ENCODE results near the gene GPR155.

The GPR155 gene

GRCh38 chr2:174486563-174487107, at the start of gene GPR155:
GPR155 (minus strand) TSS chr2:174487029; CDS start chr2:174481956, 5,073 bp downstream.
- no peak for FAIRE-seq

GRCh38 chr2:174535757-174536703, 49.2 kb upstream of the GPR155 start:
- no peak for DNase-seq (ENCODE audit: insufficient read length, low spot score)
- no peak for FAIRE-seq

More at GRCh38 chr2:174486563-174487107, at the start of gene GPR155:
- peak; percentile 42 for DNase-seq (ENCODE audit: insufficient read length, low spot score)

GRCh38 chr2:174535083-174535482, 48.3 kb upstream of the GPR155 start:
- FAIRE-seq (no peak), DNase-seq (ENCODE audit: insufficient read length, low spot score) (no peak)

GRCh38 chr2:174529916-174530315, 43.1 kb upstream of the GPR155 start:
- FAIRE-seq, result no peak
- no peak for DNase-seq (ENCODE audit: insufficient read length, low spot score)

GRCh38 chr2:174527959-174528358, 41.1 kb upstream of the GPR155 start:
- DNase-seq (ENCODE audit: insufficient read length, low spot score), result no peak
- FAIRE-seq, result no peak

- no peak for DNase-seq (ENCODE audit: insufficient read length, low spot score)
- no peak for FAIRE-seq
These were observed 40.4 kb upstream of the GPR155 start for GRCh38 chr2:174527101-174527721.

- FAIRE-seq (no peak), DNase-seq (ENCODE audit: insufficient read length, low spot score) (no peak)
These were observed 37.7 kb upstream of the GPR155 start for GRCh38 chr2:174524527-174524926.

- DNase-seq (ENCODE audit: insufficient read length, low spot score) (no peak), FAIRE-seq (no peak)
These were observed 35.7 kb upstream of the GPR155 start for GRCh38 chr2:174522553-174522952.

GRCh38 chr2:174518395-174518794, 31.6 kb upstream of the GPR155 start:
- FAIRE-seq, result no peak
- DNase-seq (ENCODE audit: insufficient read length, low spot score), result no peak

- FAIRE-seq (no peak), DNase-seq (ENCODE audit: insufficient read length, low spot score) (no peak)
These were observed 29.9 kb upstream of the GPR155 start for GRCh38 chr2:174516501-174517378.

- DNase-seq (ENCODE audit: insufficient read length, low spot score) (no peak), FAIRE-seq (no peak)
These were observed 25.5 kb upstream of the GPR155 start for GRCh38 chr2:174512345-174512744.

GRCh38 chr2:174511580-174512260, 24.9 kb upstream of the GPR155 start:
- DNase-seq (ENCODE audit: insufficient read length, low spot score), result no peak
- FAIRE-seq, result no peak

- DNase-seq (ENCODE audit: insufficient read length, low spot score), result no peak
- no peak for FAIRE-seq
These were observed 23.9 kb upstream of the GPR155 start for GRCh38 chr2:174510583-174511189.

GRCh38 chr2:174503161-174503809, 16.5 kb upstream of the GPR155 start:
- DNase-seq (ENCODE audit: insufficient read length, low spot score), result no peak
- peak; percentile 13 for FAIRE-seq

- no peak for FAIRE-seq
- DNase-seq (ENCODE audit: insufficient read length, low spot score), result no peak
These were observed 12.5 kb upstream of the GPR155 start for GRCh38 chr2:174499371-174499770.

GRCh38 chr2:174495365-174496012, 8.7 kb upstream of the GPR155 start:
- DNase-seq (ENCODE audit: insufficient read length, low spot score) (no peak), FAIRE-seq (no peak)

GRCh38 chr2:174493549-174494331, 6.9 kb upstream of the GPR155 start:
- FAIRE-seq, result no peak
- DNase-seq (ENCODE audit: insufficient read length, low spot score), result no peak

- no peak for FAIRE-seq
- no peak for DNase-seq (ENCODE audit: insufficient read length, low spot score)
These were observed 6.2 kb upstream of the GPR155 start for GRCh38 chr2:174492963-174493431.

All from HTR-8/SVneo (cell line).